ENCODE measurements around the gene IGIP.

DNA sequence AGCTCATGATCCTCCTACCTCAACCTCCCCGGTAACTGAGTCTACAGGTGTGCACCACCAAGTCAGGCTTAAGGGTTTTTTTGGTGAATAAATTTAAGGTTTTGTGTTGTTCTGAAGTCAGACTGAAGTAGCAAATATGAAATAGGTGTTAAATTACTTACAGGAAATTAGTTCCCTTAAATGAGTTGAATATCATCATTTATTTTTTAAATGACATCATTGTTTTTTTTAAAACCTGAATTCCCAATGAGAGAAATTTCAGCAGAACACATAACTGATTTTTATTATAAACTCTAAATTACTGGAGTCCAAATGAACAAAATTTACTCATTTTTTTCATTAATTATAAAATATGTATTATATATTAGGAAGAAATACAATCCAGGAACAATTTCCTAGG is 49.6 kb upstream of the IGIP start:
- TF ChIP-seq CTCF (IDR thresholded peaks at IDR 0.05) = no peak
- TF ChIP-seq YY1 (IDR thresholded peaks at IDR 0.05; ENCODE audit: low read depth) = no peak
- TF ChIP-seq, protein P1, sequence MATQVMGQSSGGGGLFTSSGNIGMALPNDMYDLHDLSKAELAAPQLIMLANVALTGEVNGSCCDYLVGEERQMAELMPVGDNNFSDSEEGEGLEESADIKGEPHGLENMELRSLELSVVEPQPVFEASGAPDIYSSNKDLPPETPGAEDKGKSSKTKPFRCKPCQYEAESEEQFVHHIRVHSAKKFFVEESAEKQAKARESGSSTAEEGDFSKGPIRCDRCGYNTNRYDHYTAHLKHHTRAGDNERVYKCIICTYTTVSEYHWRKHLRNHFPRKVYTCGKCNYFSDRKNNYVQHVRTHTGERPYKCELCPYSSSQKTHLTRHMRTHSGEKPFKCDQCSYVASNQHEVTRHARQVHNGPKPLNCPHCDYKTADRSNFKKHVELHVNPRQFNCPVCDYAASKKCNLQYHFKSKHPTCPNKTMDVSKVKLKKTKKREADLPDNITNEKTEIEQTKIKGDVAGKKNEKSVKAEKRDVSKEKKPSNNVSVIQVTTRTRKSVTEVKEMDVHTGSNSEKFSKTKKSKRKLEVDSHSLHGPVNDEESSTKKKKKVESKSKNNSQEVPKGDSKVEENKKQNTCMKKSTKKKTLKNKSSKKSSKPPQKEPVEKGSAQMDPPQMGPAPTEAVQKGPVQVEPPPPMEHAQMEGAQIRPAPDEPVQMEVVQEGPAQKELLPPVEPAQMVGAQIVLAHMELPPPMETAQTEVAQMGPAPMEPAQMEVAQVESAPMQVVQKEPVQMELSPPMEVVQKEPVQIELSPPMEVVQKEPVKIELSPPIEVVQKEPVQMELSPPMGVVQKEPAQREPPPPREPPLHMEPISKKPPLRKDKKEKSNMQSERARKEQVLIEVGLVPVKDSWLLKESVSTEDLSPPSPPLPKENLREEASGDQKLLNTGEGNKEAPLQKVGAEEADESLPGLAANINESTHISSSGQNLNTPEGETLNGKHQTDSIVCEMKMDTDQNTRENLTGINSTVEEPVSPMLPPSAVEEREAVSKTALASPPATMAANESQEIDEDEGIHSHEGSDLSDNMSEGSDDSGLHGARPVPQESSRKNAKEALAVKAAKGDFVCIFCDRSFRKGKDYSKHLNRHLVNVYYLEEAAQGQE (IDR thresholded peaks at IDR 0.05; ENCODE audit: low read depth, low read length) = no peak
- no peak for TF ChIP-seq EZH2phosphoT487 (IDR thresholded peaks at IDR 0.05; ENCODE audit: borderline replicate concordance, low read depth)
- no peak for TF ChIP-seq POLR2AphosphoS5 (IDR thresholded peaks at IDR 0.05; ENCODE audit: low read depth, low read length)
